GM23338 (cell line): ENCODE measurements around the gene CPT1A. TPM values are rescaled to one million over a fixed set of nuclear protein-coding genes. Genes with fewer than 3 reads are reported as not detected.

Source experiments
- ATAC-seq: fragments of 200-7000 bp; cut with Tn5 transposase; 3 replicates; pipeline ENCODE4 v1.9.1; 2020
- DNase-seq: peaks from one replicate; pipeline ENCODE4 v3.0.0-alpha.2; 2015; ENCODE audit warnings: low spot score
- H2AFZ ChIP-seq: fragments of 200-600 bp; sonication (generic); 2 replicates; pipeline ENCODE4 v1.8.0; 2016; ENCODE audit warnings: antibody characterized with exemption, mild to moderate bottlenecking, moderate library complexity
- H3F3A ChIP-seq: fragments of 200-600 bp; sonication (generic); replicated peaks from 2 replicates; pipeline ENCODE4 v1.8.0; 2017; ENCODE audit warnings: antibody characterized with exemption, mixed run types, low read depth
- H3K27ac ChIP-seq: fragments of 200-600 bp; sonication (generic); 2 replicates; pipeline ENCODE4 v1.6.1; 2016; ENCODE audit warnings: low read depth
- H3K27me3 ChIP-seq: fragments of 200-600 bp; sonication (generic); 2 replicates; pipeline ENCODE4 v1.8.0; 2016; ENCODE audit warnings: mild to moderate bottlenecking, mixed run types, moderate library complexity; ENCODE audit not compliant: insufficient read depth
- H3K36me3 ChIP-seq: fragments of 200-600 bp; sonication (generic); 2 replicates; pipeline ENCODE4 v1.8.0; 2016; ENCODE audit warnings: mild to moderate bottlenecking; ENCODE audit not compliant: insufficient read depth
- H3K4me1 ChIP-seq: fragments of 200-600 bp; sonication (generic); 2 replicates; pipeline ENCODE4 v1.8.0; 2016; ENCODE audit warnings: mild to moderate bottlenecking, moderate library complexity; ENCODE audit not compliant: insufficient read depth
- H3K4me2 ChIP-seq: fragments of 200-600 bp; sonication (generic); 2 replicates; pipeline ENCODE4 v1.7.1; 2017; ENCODE audit warnings: mixed run types
- H3K4me3 ChIP-seq: fragments of 200-600 bp; sonication (generic); 2 replicates; pipeline ENCODE4 v1.6.1; 2016; ENCODE audit warnings: mixed run types
- H3K79me2 ChIP-seq: fragments of 200-600 bp; sonication (generic); replicated peaks from 2 replicates; pipeline ENCODE4 v1.8.0; 2017; ENCODE audit warnings: mild to moderate bottlenecking; ENCODE audit not compliant: insufficient read depth
- H3K9me2 ChIP-seq: fragments of 200-600 bp; sonication (generic); 2 replicates; pipeline ENCODE4 v1.8.0; 2017; ENCODE audit not compliant: insufficient read depth
- H4K20me1 ChIP-seq: fragments of 200-600 bp; sonication (generic); replicated peaks from 2 replicates; pipeline ENCODE4 v1.8.0; 2017; ENCODE audit warnings: mild to moderate bottlenecking; ENCODE audit not compliant: insufficient read depth
- H3K27ac Mint-ChIP-seq: 2 replicates; pipeline ENCODE4 v1.8.0; 2020; ENCODE audit warnings: inconsistent platforms, mild to moderate bottlenecking, moderate library complexity, mixed read lengths
- H3K27me3 Mint-ChIP-seq: 3 replicates; pipeline ENCODE4 v1.8.0; 2022; ENCODE audit warnings: low read depth, mild to moderate bottlenecking, moderate library complexity, mixed read lengths, inconsistent platforms; ENCODE audit not compliant: insufficient read depth, poor library complexity
- H3K36me3 Mint-ChIP-seq: 3 replicates; pipeline ENCODE4 v1.8.0; 2021; ENCODE audit warnings: low read depth, mild to moderate bottlenecking, inconsistent platforms, moderate library complexity, mixed read lengths
- H3K4me1 Mint-ChIP-seq: 3 replicates; pipeline ENCODE4 v1.8.0; 2020; ENCODE audit warnings: mild to moderate bottlenecking, inconsistent platforms, mixed read lengths
- H3K4me3 Mint-ChIP-seq: 3 replicates; pipeline ENCODE4 v1.8.0; 2021; ENCODE audit warnings: moderate library complexity, mild to moderate bottlenecking, inconsistent platforms, mixed read lengths
- H3K9me3 Mint-ChIP-seq: 3 replicates; pipeline ENCODE4 v1.8.0; 2020; ENCODE audit warnings: moderate library complexity, mild to moderate bottlenecking, inconsistent platforms, mixed read lengths
- CREB1 ChIP-seq: fragments of 250-450 bp; sonication (Bioruptor Pico); IDR thresholded peaks from 2 replicates; pipeline ENCODE4 v1.5.0; 2020; ENCODE audit warnings: low read depth, mild to moderate bottlenecking, moderate library complexity
- CTCF ChIP-seq, 2 experiments: fragments of 200-600 bp in 1 of 2; sonication (generic) in 1 of 2; conservative IDR thresholded peaks; 2 replicates each; pipeline versions ENCODE4 v1.5.1 to v1.6.1; 2016 to 2017; ENCODE audit warnings: antibody characterized with exemption in 2 of 2, low read depth in 2 of 2, mild to moderate bottlenecking in 2 of 2, moderate library complexity in 1 of 2
- ETS1 ChIP-seq: IDR thresholded peaks from 2 replicates; pipeline ENCODE4 v1.6.1; 2016; ENCODE audit warnings: antibody characterized with exemption
- EZH2 ChIP-seq: fragments of 200-600 bp; sonication (generic); IDR thresholded peaks from one replicate; pipeline ENCODE4 v1.8.0; 2017; ENCODE audit warnings: antibody characterized with exemption, mild to moderate bottlenecking, low read depth; ENCODE audit not compliant: unreplicated experiment
- EZH2phosphoT487 ChIP-seq: fragments of 200-600 bp; sonication (generic); IDR thresholded peaks from one replicate; pipeline ENCODE4 v1.8.1; 2018; ENCODE audit warnings: antibody characterized with exemption; ENCODE audit not compliant: unreplicated experiment
- JUNB ChIP-seq: IDR thresholded peaks from one replicate; pipeline ENCODE4 v1.6.1; 2016; ENCODE audit warnings: antibody characterized with exemption; ENCODE audit not compliant: unreplicated experiment
- NANOG ChIP-seq: IDR thresholded peaks from 2 replicates; pipeline ENCODE4 v1.6.1; 2016; ENCODE audit warnings: antibody characterized with exemption, borderline replicate concordance
- POLR2AphosphoS5 ChIP-seq: IDR thresholded peaks from 2 replicates; pipeline ENCODE4 v1.6.1; 2016; ENCODE audit warnings: antibody characterized with exemption, low read depth
- STAT1 ChIP-seq: IDR thresholded peaks from one replicate; pipeline ENCODE4 v1.6.1; 2016; ENCODE audit warnings: antibody characterized with exemption; ENCODE audit not compliant: unreplicated experiment
- ZNF114 ChIP-seq: fragments of 250-450 bp; sonication (Bioruptor Pico); IDR thresholded peaks from 2 replicates; pipeline ENCODE4 v1.5.0; 2020; ENCODE audit warnings: mild to moderate bottlenecking, moderate library complexity
- ZNF331 ChIP-seq: fragments of 250-450 bp; sonication (Bioruptor Pico); IDR thresholded peaks from 2 replicates; pipeline ENCODE4 v1.5.0; 2020; ENCODE audit warnings: low read depth, mild to moderate bottlenecking, moderate library complexity
- polyA plus RNA-seq: library from polyadenylated mRNA; unstranded; fragments of >200 nt; fragmentation: Nextera tagmentation; extraction: Ambion mirVana; gene quantifications from 2 replicates; pipeline ENCODE4 v1.2.1, GENCODE V29; 2016
- total RNA-seq: library from RNA; depleted of rRNA; stranded (reverse); fragments of >200 nt; shearing (Covaris generic); gene quantifications from 2 replicates; pipeline ENCODE4 v1.2.3, GENCODE V29; 2014

Gene CPT1A
- total and polyA plus RNA-seq, 2 experiments from 2014 or later: 2.6 to 9.5 TPM

DNA sequence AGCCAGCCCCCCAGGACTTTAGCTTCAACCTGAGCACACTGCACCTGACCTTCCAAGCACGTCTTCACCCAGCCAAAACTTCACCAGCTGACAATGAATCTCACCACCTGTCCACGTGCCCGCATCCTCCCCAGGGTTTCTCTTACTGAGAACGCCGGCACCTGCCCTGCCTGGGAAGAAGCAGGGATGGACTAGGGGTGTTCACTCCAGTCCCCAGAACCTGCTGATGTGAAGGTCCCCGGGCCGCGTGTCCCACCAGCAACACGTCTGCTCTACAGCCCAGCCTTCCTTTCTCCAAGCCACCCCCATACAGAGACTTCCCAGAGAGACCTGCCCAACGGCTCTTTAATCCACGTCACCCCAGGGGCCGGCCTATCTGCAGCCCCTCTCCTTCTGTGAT is 12.8 kb downstream of the CPT1A start:
- Histone ChIP-seq H2AFZ (no peak overlapping the region), H3K4me3 (no peak overlapping the region), H3K9me2 (no peaks in the 10 kb centered on the region), H3K27ac (no peak overlapping the region), H3K4me2 (no peak overlapping the region), H3F3A (0 out of 2 replicates have a peak, but pooled peaks cover 2% of the 10 kb centered on the region), H3K79me2 (0 out of 2 replicates have a peak, but pooled peaks cover 2% of the 10 kb centered on the region), H3K4me1 (peaks cover 11% of the 10 kb centered on the region), H4K20me1 (no peaks in the 10 kb centered on the region; the same call in 1 of the 2 replicates), H3K27me3 (no peaks in the 10 kb centered on the region), H3K36me3 (no peaks in the 10 kb centered on the region; the same call in 1 of the 2 replicates)
- Mint-ChIP-seq H3K9me3 (no peaks in the 10 kb centered on the region), H3K4me3 (no peak overlapping the region), H3K27ac (no peak overlapping the region), H3K27me3 (no peaks in the 10 kb centered on the region), H3K4me1 (peaks cover 29% of the 10 kb centered on the region), H3K36me3 (no peaks in the 10 kb centered on the region)
- DNase-seq (no peak), ATAC-seq (no peak)
- no peak for TF ChIP-seq JUNB
- no peak for TF ChIP-seq POLR2AphosphoS5

DNA sequence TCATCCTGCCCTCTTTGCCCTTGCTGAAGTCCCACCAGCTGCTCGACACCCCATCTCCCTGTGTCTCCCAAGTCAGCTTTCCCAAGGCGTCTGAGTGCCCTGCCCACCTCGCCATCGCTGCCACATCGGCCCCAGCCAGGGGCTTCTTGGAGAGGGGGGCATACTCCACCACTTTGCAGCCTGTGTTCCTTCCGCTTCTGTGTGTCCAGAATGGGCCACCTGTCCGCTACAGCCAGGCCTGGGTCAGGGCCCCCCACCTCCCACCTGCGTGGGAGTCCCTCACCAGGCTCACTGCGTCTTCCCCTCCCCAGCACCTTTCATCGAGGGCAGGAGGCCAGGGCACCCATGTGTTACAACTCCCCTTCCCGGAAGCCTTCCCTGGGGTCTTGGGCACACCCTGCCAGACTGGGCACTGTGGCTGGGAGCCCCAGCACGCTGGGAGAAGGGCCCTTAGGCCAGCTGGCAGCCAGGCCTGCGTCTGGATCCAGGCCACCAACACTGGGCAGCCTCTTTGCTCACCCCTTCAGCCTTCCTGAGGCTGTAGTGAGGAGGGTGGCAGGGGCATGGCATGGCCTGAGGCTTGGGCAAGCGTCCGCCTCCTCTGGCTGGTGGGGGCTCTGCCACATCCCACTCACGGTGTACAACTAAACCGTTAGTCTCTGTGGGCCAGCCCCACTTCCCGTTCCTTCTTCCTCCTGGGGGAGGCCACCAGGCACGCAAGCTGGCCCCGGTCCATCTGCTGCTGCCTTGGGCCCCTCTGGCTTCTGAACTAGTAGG is 13.4 kb downstream of the CPT1A start:
- no peak for DNase-seq
- no peak overlapping the region for H3K4me2 ChIP-seq
- no peaks in the 10 kb centered on the region; the same call in 1 of the 2 replicates for H3K36me3 ChIP-seq
- no peak for ATAC-seq
- no peaks in the 10 kb centered on the region for H3K27me3 ChIP-seq
- 0 out of 2 replicates have a peak, but pooled peaks cover 2% of the 10 kb centered on the region for H3F3A ChIP-seq
- H3K27ac ChIP-seq: no peak overlapping the region
- Mint-ChIP-seq H3K4me3 (no peak overlapping the region), H3K9me3 (no peaks in the 10 kb centered on the region), H3K27me3 (peaks cover 2% of the 10 kb centered on the region), H3K27ac (no peak overlapping the region), H3K4me1 (peaks cover 29% of the 10 kb centered on the region), H3K36me3 (no peaks in the 10 kb centered on the region)
- no peaks in the 10 kb centered on the region for H3K9me2 ChIP-seq
- no peak overlapping the region for H2AFZ ChIP-seq
- H3K79me2 ChIP-seq: 0 out of 2 replicates have a peak, but pooled peaks cover 2% of the 10 kb centered on the region
- peaks cover 11% of the 10 kb centered on the region for H3K4me1 ChIP-seq
- no peak overlapping the region for H3K4me3 ChIP-seq
- H4K20me1 ChIP-seq: no peaks in the 10 kb centered on the region; the same call in 1 of the 2 replicates
- no peak for TF ChIP-seq EZH2
- TF ChIP-seq JUNB: no peak

DNA sequence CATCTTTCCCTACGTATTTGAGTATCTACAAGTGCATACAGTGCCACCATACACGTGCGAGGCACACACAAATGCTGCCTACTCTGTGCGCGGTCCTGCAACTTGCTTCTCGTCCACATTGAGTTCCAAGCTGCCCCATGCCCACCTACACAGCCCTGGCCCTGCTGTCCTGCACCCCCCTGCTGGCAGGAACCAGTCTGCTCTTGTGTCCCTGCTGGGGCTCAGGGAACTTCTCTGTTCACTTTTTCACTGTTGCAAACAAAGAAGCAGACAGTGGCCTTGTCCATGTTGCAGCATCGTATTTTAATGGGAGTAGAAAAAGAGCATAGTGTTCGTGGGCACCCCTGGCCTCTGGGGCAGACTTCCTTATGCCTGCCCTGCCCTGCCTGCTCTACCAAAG is 14.0 kb downstream of the CPT1A start:
- Histone ChIP-seq H3F3A (0 out of 2 replicates have a peak, but pooled peaks cover 2% of the 10 kb centered on the region), H3K27ac (no peak overlapping the region), H3K79me2 (peaks cover 2% of the 10 kb centered on the region; the same call in 1 of the 2 replicates), H3K9me2 (no peaks in the 10 kb centered on the region), H3K4me3 (no peak overlapping the region), H4K20me1 (no peaks in the 10 kb centered on the region), H3K27me3 (no peaks in the 10 kb centered on the region), H3K36me3 (no peaks in the 10 kb centered on the region; the same call in 1 of the 2 replicates), H3K4me2 (no peak overlapping the region), H3K4me1 (peaks cover 11% of the 10 kb centered on the region), H2AFZ (no peak overlapping the region)
- Mint-ChIP-seq H3K27me3 (peaks cover 2% of the 10 kb centered on the region), H3K27ac (no peak overlapping the region), H3K36me3 (no peaks in the 10 kb centered on the region), H3K4me1 (peaks cover 25% of the 10 kb centered on the region), H3K9me3 (no peaks in the 10 kb centered on the region), H3K4me3 (no peak overlapping the region)
- DNase-seq: no peak
- ATAC-seq: no peak
- TF ChIP-seq ZNF331 (CRISPR knock-in tag) (no peak), ZNF114 (CRISPR knock-in tag) (no peak), EZH2 (no peak), ETS1 (no peak), STAT1 (no peak), POLR2AphosphoS5 (no peak), CREB1 (CRISPR knock-in tag) (no peak), JUNB (no peak), CTCF (conservative IDR thresholded peaks at IDR 0.05; ENCODE audit: low read depth in 2 of 2) (no peak), EZH2phosphoT487 (no peak), NANOG (no peak)
